Keratinocyte (primary cell): ENCODE data around the gene GAPVD1.

ENCODE experiments used
- CTCF ChIP-seq, 3 experiments: IDR thresholded peaks in 1 of 3; conservative IDR thresholded peaks in 1 of 3; optimal IDR thresholded peaks in 1 of 3; 2 replicates in 2 of 3; 3 replicates in 1 of 3; pipeline versions ENCODE3 to v1.5.1; 2011; ENCODE audit warnings: low read length in 3 of 3, mild to moderate bottlenecking in 3 of 3, moderate library complexity in 2 of 3, control low read depth in 1 of 3, inconsistent platforms in 1 of 3; ENCODE audit not compliant: insufficient read depth in 2 of 3; ENCODE audit errors: extremely low read depth in 1 of 3
- EZH2 ChIP-seq: IDR thresholded peaks from one replicate; pipeline ENCODE4 v1.6.1; 2012; ENCODE audit warnings: inconsistent platforms, mild to moderate bottlenecking, low read length, moderate library complexity

- TF ChIP-seq EZH2 (no peak), CTCF (optimal IDR thresholded peaks at IDR 0.05 in 1 of 3, IDR thresholded peaks at IDR 0.05 in 1 of 3, conservative IDR thresholded peaks at IDR 0.05 in 1 of 3; ENCODE audit: extremely low read depth in 1 of 3, insufficient read depth in 2 of 3, low read length in 3 of 3) (no peak)
These were observed 94.4 kb downstream of the GAPVD1 start for GRCh38 chr9:125356032-125356431.
